Measurements from ENCODE around the gene ABCE1. TPM values are rescaled to one million over a fixed set of nuclear protein-coding genes. Genes with fewer than 3 reads are reported as not detected.

ABCE1 gene
- total and polyA plus RNA-seq, 10 of the 15 experiments (the other 5 are each of a cell fraction or from before 2014, with no cell fraction given) = 75.9 to 172 (median 134) TPM

DNA sequence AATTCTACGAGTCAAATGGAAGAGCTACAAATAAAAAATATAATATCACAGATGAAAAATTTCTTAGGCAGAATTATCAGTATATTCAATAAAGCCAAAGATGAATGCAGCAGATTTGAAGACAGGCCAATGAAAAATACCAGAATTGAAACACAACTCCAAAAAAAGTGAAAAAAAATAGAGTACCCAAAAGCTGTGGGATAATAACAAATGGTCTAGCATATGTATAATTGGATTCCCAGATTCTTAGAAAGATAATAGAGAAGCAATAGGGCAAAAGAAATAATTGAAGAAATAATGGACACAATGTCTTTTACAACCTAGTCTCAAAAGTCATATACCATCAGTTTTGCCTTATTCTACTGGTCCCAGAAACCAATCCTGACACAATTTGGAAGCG is 4.5 kb upstream of the ABCE1 start:
- intact Hi-C loops (cut with micrococcal nuclease; ENCODE audit: unreplicated experiment) (no loop called here), in situ Hi-C loops (cut with MboI) (no loop called here)
- ChIA-PET RAD21 (ENCODE audit: unreplicated experiment) (no interaction called here), POLR2A (no interaction called here), CTCF (interaction anchor here (1.2 to 1.5 kb wide), 3 partner anchors 9 to 43 kb away, joined by 3 to 4 read pairs (median 3); no protein-coding TSS in a partner anchor), SMC1A (ENCODE audit: uncharacterized antibody, unreplicated experiment) (interaction anchor here (1.0 to 2.3 kb wide), 4 partner anchors 9 to 35 kb away, joined by 3 to 9 read pairs (median 4); no protein-coding TSS in a partner anchor)
- DNase-seq (ENCODE audit: low read depth, low spot score) = no peak
- peaks cover 1 to 15% of the 10 kb centered on the region in 2 experiments; a peak in 3 of 4 replicates for H3K36me3 ChIP-seq (ENCODE audit: control insufficient read depth in 2 of 2, insufficient read depth in 2 of 2, low read length in 1 of 2)
- H3K4me2 ChIP-seq (ENCODE audit: control insufficient read depth, insufficient read depth) = no peak overlapping the region
- no peak for ATAC-seq
- peaks cover 3% of the 10 kb centered on the region; the same call in 2 of the 3 replicates for H3K9me3 ChIP-seq (replicated peaks; ENCODE audit: control insufficient read depth, insufficient read depth, low read length)
- peaks cover 10% of the 10 kb centered on the region for H3K4me1 ChIP-seq (ENCODE audit: control insufficient read depth, insufficient read depth, low read length)
- FAIRE-seq = no peak
- no TSS peak for BruUV-seq (replicated peaks)
- H3K27ac ChIP-seq (ENCODE audit: control insufficient read depth, insufficient read depth) = no peak overlapping the region
- WGBS (ENCODE audit: insufficient coverage, insufficient replicate concordance, low lambda C conversion rate, missing lambda C conversion rate) = 98% methylated on average over 2 of the region's 2 CpGs
- no peak overlapping the region for H2AFZ ChIP-seq (ENCODE audit: control insufficient read depth, low read depth, low read length)
- no peaks in the 10 kb centered on the region for H4K20me1 ChIP-seq (ENCODE audit: control insufficient read depth, insufficient read depth)
- H3K79me2 ChIP-seq (ENCODE audit: control insufficient read depth, insufficient read depth, low read length) = peaks cover 57% of the 10 kb centered on the region
- no peak overlapping the region for H3K4me3 ChIP-seq
- H3K9ac ChIP-seq (ENCODE audit: control insufficient read depth, insufficient read depth, low read length) = no peak overlapping the region
- TF ChIP-seq EED (IDR thresholded peaks at IDR 0.05; ENCODE audit: low read depth) = no peak
- no peak for TF ChIP-seq WRNIP1 (IDR thresholded peaks at IDR 0.05; ENCODE audit: borderline replicate concordance, low read depth, low read length)
- no peak for TF ChIP-seq MTA2 (IDR thresholded peaks at IDR 0.05; ENCODE audit: low read depth)
- no peak for TF ChIP-seq PRDM15 (CRISPR knock-in tag; IDR thresholded peaks at IDR 0.05)
- TF ChIP-seq ZNF384 (IDR thresholded peaks at IDR 0.05; ENCODE audit: borderline replicate concordance, low read depth, low read length) = no peak
- TF ChIP-seq CBX5 (IDR thresholded peaks at IDR 0.05; ENCODE audit: low read depth) = no peak
- no peak for TF ChIP-seq IRF5 (IDR thresholded peaks at IDR 0.05; ENCODE audit: borderline replicate concordance)
- TF ChIP-seq NR2F1 (conservative IDR thresholded peaks at IDR 0.05) = no peak
- TF ChIP-seq STAT3 (IDR thresholded peaks at IDR 0.05; ENCODE audit: low read depth, low read length) = no peak
- no peak for TF ChIP-seq CREB1 (IDR thresholded peaks at IDR 0.05; ENCODE audit: low read depth)
- TF ChIP-seq, protein P1, sequence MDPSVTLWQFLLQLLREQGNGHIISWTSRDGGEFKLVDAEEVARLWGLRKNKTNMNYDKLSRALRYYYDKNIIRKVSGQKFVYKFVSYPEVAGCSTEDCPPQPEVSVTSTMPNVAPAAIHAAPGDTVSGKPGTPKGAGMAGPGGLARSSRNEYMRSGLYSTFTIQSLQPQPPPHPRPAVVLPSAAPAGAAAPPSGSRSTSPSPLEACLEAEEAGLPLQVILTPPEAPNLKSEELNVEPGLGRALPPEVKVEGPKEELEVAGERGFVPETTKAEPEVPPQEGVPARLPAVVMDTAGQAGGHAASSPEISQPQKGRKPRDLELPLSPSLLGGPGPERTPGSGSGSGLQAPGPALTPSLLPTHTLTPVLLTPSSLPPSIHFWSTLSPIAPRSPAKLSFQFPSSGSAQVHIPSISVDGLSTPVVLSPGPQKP (IDR thresholded peaks at IDR 0.05; ENCODE audit: low read depth, low read length) = no peak
- no peak for TF ChIP-seq E2F8 (IDR thresholded peaks at IDR 0.05; ENCODE audit: low read depth, partially characterized antibody)
- TF ChIP-seq SIN3A (IDR thresholded peaks at IDR 0.05; ENCODE audit: low read depth, low read length) = no peak
- no peaks in the 10 kb centered on the region for H3K27me3 ChIP-seq (replicated peaks in 1 of 2; ENCODE audit: control insufficient read depth in 2 of 2, insufficient read depth in 2 of 2, low read length in 1 of 2)

Measured in GM12878 (cell line).